ENCODE results near the gene FBXO45.
"Not testable (repeated sequence)": the region's sequence is repeated elsewhere in the genome, so short reads cannot be mapped to it uniquely, and the experiment has no call there.

FBXO45 gene

DNA sequence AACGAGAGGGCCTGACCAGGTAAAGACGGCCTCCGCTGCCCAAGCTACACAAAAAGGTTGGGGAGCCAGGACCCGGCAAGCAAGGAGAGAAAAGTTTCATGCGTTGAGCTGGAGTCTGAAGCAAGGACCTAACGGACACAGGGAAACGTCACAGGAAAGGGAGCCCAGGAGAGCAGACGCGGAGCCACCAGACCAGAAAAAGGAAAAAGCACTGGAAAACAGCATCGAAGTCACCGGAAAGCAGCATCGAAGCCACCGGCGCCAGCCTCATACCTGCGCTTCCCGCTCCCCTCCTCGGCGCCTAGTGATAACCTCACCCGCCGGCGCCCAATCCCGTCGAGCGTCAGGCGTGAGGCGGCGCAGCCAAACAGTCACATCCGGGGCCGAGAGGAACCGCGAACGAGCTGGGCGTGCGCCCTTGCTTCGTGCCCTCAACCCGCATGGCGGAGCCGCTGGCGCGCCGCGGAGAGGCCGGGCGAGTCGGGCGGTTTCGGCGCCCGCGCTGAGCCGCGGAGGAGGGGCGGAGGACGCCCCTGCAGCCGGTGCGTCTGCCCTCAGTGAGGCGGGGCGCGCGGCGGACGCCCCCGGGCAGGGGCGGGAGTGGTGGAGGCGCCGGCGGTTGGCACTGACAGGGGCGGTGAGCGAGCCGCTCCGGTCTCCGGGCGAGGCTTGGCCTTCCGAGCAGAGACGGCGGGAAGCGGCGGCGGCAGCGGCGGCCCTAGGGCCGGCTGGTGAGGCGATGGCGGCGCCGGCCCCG, at the start of gene FBXO45, which contains the start of gene WDR53:
FBXO45 (plus strand) TSS at position 415 of the 757 bp plus-strand sequence; CDS start at position 740, 325 bp downstream.
WDR53 (minus strand) TSS at position 309 of the 757 bp plus-strand sequence. CDS start 7,079 bp downstream, outside the sequence.
- peak; percentile 95 for DNase-seq

DNA sequence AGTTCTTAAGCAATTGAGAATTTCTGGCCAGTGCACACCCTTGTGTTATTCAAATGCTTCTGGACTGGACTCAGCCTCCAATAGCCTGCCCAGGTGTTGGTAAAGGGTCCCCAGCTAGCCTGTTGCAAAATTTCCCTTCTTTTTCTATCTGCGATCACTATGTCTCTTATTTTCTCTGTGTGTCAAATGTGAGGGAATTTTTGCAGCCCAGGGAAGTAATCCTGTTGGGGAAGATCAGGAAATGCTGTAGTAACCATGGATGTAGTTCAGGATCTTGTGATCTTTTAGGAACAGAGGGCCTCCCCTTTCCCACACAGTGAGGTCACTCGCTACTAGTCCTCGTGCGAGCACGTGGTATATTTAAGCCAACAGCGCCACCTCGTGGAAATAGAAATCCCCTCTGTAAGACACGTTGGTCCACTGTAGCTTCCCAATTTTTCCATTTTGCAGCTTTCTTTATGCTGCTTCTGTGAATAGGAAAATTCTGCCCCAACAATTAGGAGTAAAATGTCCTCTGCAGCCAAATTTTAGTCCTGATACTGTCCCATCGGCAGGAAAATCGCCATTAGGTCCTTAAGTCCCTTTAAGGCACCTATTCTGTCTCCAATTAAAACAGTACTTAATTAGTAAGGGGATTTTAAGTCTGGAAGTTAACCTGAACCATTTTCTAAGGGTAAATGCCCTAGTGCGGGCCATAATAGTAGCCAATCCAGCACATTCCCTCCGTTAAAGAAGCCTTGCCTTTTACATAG, 49.3 kb upstream of the FBXO45 start:
- no peak for DNase-seq

DNA sequence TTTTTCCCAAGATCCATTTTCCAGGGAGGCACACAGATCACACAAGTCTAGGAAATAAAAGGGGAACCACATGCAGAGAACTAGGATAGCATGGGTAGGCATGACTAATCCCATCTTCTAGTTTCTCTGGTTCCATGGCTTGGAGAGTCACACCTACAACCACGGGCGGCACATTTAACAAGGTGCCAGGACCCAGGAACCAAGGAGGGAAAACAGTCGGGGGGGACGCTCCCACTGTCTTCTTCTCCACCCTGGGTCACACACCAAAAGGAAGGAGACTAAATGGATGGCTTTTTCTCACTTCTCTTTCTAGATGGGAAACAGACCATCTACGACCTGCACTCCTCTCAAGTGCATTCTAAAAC, 48.8 kb upstream of the FBXO45 start:
- no peak for DNase-seq

- not testable (repeated sequence) for DNase-seq
Measured at GRCh38 chr3:196521291-196521690, 47.2 kb upstream of the FBXO45 start.

- DNase-seq: no peak
Measured at GRCh38 chr3:196523841-196524240, 44.6 kb upstream of the FBXO45 start.

DNA sequence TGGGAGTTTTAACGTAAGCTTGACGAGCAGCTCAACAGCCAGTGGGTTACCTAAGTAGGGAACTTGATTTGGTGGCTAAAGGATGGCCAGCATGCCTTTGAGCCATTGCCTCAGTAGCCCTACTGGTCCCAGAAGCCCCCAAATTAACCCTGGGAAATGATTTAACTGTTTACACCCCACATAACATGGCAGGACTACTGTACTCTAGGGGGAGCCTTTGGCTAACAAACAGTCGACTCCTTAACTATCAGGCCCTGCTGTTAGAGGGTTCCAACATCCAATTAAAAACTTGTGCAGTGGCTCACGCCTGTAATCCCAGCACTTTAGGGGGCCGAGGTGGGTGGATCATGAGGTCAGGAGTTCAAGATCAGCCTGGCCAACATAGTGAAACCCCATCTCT, 43.9 kb upstream of the FBXO45 start:
- no peak for DNase-seq

GRCh38 chr3:196525141-196525540, 43.3 kb upstream of the FBXO45 start:
- no peak for DNase-seq

DNA sequence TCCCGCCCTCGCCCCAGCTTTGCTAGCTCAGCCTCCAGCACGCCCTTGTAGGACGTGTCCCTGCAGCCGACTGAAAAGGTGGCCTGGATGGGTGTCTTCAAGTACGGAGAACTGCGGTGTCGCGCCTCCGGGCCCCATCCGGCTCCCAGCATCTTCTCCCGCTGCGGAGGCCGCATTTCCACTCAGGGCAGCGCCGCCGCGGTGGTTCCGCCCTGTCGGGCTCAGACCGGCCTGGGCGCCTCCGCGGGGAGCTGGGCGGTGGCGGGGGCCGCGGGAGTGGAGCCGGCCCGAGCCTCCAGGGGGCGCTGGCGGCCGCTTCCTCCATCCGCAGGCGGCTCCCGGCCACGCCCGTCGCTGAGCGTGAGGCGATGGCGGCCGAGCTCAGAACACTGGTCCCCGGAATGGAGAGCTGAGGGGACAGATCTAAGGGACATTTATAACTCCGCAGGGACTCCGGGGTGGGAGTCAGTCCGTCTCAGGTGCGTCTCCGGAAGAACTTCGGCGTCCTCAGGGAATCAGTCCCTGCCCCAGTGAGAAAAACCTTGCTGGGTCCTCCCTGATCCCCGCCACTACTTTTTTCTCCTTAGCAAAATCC, 39.7 kb upstream of the FBXO45 start:
- DNase-seq: peak; percentile 63

GRCh38 chr3:196531418-196531817, 37.0 kb upstream of the FBXO45 start:
- DNase-seq: no peak

- DNase-seq: no peak
Measured at GRCh38 chr3:196533260-196533681, 35.2 kb upstream of the FBXO45 start.

- DNase-seq: no peak
Measured at GRCh38 chr3:196537319-196537984, 31.0 kb upstream of the FBXO45 start.

DNA sequence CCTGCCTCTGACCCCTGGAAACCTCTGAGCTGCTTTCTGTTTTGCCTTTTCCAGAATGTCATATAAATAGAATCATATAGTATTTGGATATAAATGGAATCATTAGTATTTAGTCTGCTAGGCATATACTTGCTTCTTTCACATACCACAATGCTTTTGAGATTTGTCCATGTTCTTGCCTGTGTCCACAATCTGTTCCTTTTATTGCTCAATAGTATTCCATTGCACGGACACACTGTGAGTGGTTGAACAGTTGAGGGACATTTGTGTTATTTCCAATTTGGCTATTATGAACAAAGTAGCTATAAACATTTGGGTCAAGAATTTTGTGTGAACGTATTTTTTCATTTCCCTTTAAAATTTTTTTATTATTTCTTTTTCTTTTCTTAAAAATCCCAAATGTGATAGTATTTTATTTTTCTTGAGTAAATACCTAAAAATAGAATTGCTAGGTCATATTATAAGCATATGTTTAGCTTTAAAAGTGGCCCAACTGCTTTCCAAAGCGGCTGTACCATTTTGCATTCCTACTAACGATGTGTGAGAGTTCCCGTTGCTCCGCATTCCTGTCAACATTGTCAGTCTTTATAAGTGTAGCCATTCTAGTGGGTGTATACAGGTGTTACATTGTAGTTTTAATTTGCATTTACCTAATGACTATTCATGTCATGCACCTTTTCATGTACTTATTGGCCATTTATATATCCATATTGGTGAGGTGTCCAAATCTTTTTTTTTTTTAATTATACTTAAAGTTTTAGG, 26.6 kb upstream of the FBXO45 start:
- no peak for DNase-seq

GRCh38 chr3:196544491-196544992, 23.9 kb upstream of the FBXO45 start:
- DNase-seq: no peak

- DNase-seq: no peak
Measured at GRCh38 chr3:196546537-196546936, 21.9 kb upstream of the FBXO45 start.

- DNase-seq: no peak
Measured at GRCh38 chr3:196547067-196547466, 21.4 kb upstream of the FBXO45 start.

- DNase-seq: not testable (repeated sequence)
Measured at GRCh38 chr3:196549312-196549711, 19.1 kb upstream of the FBXO45 start.

DNA sequence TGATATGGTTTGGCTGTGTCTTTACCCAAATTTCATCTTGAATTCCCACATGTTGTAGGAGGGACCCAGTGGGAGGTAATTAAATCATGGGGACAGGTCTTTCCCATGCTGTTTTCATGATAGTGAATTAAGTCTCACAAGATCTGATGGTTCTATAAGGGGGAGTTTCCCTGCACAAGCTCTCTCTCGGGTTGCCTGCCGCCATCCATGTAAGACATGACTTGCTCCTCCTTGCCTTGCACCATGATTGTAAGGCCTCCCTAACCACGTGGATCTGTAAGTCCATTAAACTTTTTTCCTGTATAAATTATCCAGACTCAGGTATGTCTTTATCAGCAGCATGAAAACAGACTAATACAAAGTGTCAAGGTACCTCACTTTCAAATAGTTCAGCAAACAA, 18.3 kb upstream of the FBXO45 start:
- DNase-seq: not testable (repeated sequence)

GRCh38 chr3:196552253-196552652, 16.2 kb upstream of the FBXO45 start:
- DNase-seq: no peak

- DNase-seq: no peak
Measured at GRCh38 chr3:196553551-196553950, 14.9 kb upstream of the FBXO45 start.

- DNase-seq: no peak
Measured at GRCh38 chr3:196554205-196554604, 14.3 kb upstream of the FBXO45 start.

DNA sequence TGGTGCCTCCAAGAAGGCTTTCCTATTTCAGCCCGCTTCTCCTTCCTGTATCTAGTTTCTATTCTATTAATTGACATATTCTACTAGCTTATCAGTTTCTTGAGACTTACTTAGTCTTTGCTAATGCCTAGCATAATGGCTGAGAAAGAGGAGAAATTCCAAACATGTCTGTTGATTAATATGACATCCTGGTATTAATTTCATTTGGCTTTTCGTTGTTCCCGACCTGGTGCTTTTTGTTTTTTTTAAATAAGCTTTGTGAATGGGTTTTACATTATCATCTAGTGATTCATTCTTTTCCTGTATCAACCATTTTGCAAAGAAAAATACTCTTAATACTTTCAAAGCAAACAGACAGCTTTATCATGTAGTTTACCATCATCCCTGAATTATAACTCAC, 13.2 kb upstream of the FBXO45 start:
- DNase-seq: no peak

- DNase-seq: no peak
Measured at GRCh38 chr3:196557236-196557635, 11.2 kb upstream of the FBXO45 start.

Measured in right forelimb (tissue), 1 donor.